PC-3 (cell line): ENCODE data around the gene PCDHA6. TPM values are rescaled to one million over a fixed set of nuclear protein-coding genes. Genes with fewer than 3 reads are reported as not detected.

Experiments used
- ATAC-seq: fragments of 200-7000 bp; cut with Tn5 transposase; 2 replicates; pipeline ENCODE4 v1.9.1; 2020; ENCODE audit warnings: mild to moderate bottlenecking, moderate library complexity
- BruUV-seq: library from RNA; stranded (reverse); fragments of 400-500 nt; replicated peaks from 2 replicates; lab custom pipeline; 2021; lab: Mats Ljungman, UMichigan
- CTCF ChIA-PET: fragments of 300-600 bp; sonication (Branson Sonifier 250); formaldehyde crosslinking; loops from one replicate; lab custom pipeline; 2022; ENCODE audit warnings: antibody characterized with exemption; lab: Charles Lee
- POLR2A ChIA-PET: fragments of 300-600 bp; sonication (Branson Sonifier 250); formaldehyde crosslinking; loops from one replicate; lab custom pipeline; 2022; ENCODE audit warnings: antibody characterized with exemption; ENCODE audit not compliant: unreplicated experiment; lab: Charles Lee
- DNase-seq: peaks from one replicate; pipeline ENCODE4 v3.0.0-alpha.2; 2015
- H2AFZ ChIP-seq: fragments of 300-600 bp; sonication (generic); 2 replicates; pipeline ENCODE4 v1.6.0; 2016; ENCODE audit warnings: antibody characterized with exemption, low read length
- H3F3A ChIP-seq: fragments of 300-600 bp; sonication (generic); one replicate; pipeline ENCODE4 v1.6.0; 2017; ENCODE audit warnings: antibody characterized with exemption, low read length, control low read depth, mild to moderate bottlenecking; ENCODE audit not compliant: unreplicated experiment
- H3K27ac ChIP-seq: fragments of 300-600 bp; sonication (generic); 2 replicates; pipeline ENCODE4 v1.5.1; 2016; ENCODE audit warnings: mild to moderate bottlenecking, low read length
- H3K27me3 ChIP-seq: fragments of 300-600 bp; sonication (generic); 2 replicates; pipeline ENCODE4 v1.6.1; 2016; ENCODE audit warnings: low read length, mixed read lengths
- H3K36me3 ChIP-seq: fragments of 300-600 bp; sonication (generic); 2 replicates; pipeline ENCODE4 v1.6.1; 2016; ENCODE audit warnings: low read depth, mixed run types, low read length, mixed read lengths
- H3K4me1 ChIP-seq: fragments of 300-600 bp; sonication (generic); 2 replicates; pipeline ENCODE4 v1.5.1; 2016; ENCODE audit warnings: low read length; ENCODE audit not compliant: insufficient read depth
- H3K4me2 ChIP-seq: fragments of 300-600 bp; sonication (generic); 2 replicates; pipeline ENCODE4 v1.6.0; 2016; ENCODE audit warnings: low read length
- H3K4me3 ChIP-seq: fragments of 300-600 bp; sonication (generic); 2 replicates; pipeline ENCODE4 v1.5.1; 2016; ENCODE audit warnings: mild to moderate bottlenecking, low read length, mixed read lengths
- H3K79me2 ChIP-seq: fragments of 300-600 bp; sonication (generic); 2 replicates; pipeline ENCODE4 v1.6.1; 2017; ENCODE audit warnings: low read length, mixed read lengths
- H3K9ac ChIP-seq: fragments of 300-600 bp; sonication (generic); 2 replicates; pipeline ENCODE4 v1.6.0; 2016; ENCODE audit warnings: mild to moderate bottlenecking, low read length
- H3K9me2 ChIP-seq: fragments of 300-600 bp; sonication (generic); replicated peaks from 2 replicates; pipeline ENCODE4 v1.6.1; 2016; ENCODE audit warnings: mixed run types, low read length, mixed read lengths
- H3K9me3 ChIP-seq: fragments of 300-600 bp; sonication (generic); 2 replicates; pipeline ENCODE4 v1.6.1; 2016; ENCODE audit warnings: low read length, mixed read lengths
- H4K20me1 ChIP-seq: fragments of 300-600 bp; sonication (generic); 2 replicates; pipeline ENCODE4 v1.6.1; 2016; ENCODE audit warnings: low read length, mixed read lengths
- CTCF ChIP-seq: fragments of 300-600 bp; sonication (generic); conservative IDR thresholded peaks from 2 replicates; pipeline ENCODE4 v1.5.1; 2017; ENCODE audit warnings: antibody characterized with exemption, low read depth, mild to moderate bottlenecking, low read length
- EZH2 ChIP-seq: fragments of 300-600 bp; sonication (generic); IDR thresholded peaks from one replicate; pipeline ENCODE4 v1.6.1; 2017; ENCODE audit warnings: antibody characterized with exemption, mild to moderate bottlenecking, low read length; ENCODE audit not compliant: unreplicated experiment
- EZH2phosphoT487 ChIP-seq: fragments of 300-600 bp; sonication (generic); IDR thresholded peaks from 2 replicates; pipeline ENCODE4 v1.6.1; 2018; ENCODE audit warnings: mild to moderate bottlenecking, antibody characterized with exemption, low read length, borderline replicate concordance
- intact Hi-C: fragments of 100-400 bp; cut with micrococcal nuclease; formaldehyde crosslinking; loops from 2 replicates; pipeline ENCODE4 v1.9.0; 2023
- total RNA-seq: library from RNA; depleted of rRNA; stranded (reverse); fragments of >200 nt; gene quantifications from 2 replicates; pipeline ENCODE4 v1.2.3, GENCODE V29; 2014

Gene PCDHA6
- total RNA-seq, 1 experiment from 2014 or later: 0.22 TPM

- BruUV-seq: no TSS peak
- intact Hi-C loops: no loop called here
- CTCF ChIA-PET: no interaction called here
Observed at GRCh38 chr5:140796718-140797095, 31.1 kb upstream of the PCDHA6 start.

GRCh38 chr5:140800816-140801493 lies 26.8 kb upstream of the PCDHA6 start, which contains the start of gene PCDHA3:
Gene PCDHA3, plus strand, starts transcription at chr5:140801057.
- no peak for ATAC-seq
- no peak within 1 kb of the TSS for H3K4me3 ChIP-seq

More at GRCh38 chr5:140796718-140797095, 31.1 kb upstream of the PCDHA6 start:
- POLR2A ChIA-PET: no interaction called here
- H3F3A ChIP-seq: no peaks in the 10 kb centered on the region
- H3K9me2 ChIP-seq: no peaks in the 10 kb centered on the region
- H3K9ac ChIP-seq: no peak overlapping the region
- TF ChIP-seq EZH2 (no peak), CTCF (no peak), EZH2phosphoT487 (no peak)
- H3K4me3 ChIP-seq: no peak overlapping the region
- H3K36me3 ChIP-seq: peaks cover 2% of the 10 kb centered on the region; the same call in 1 of the 2 replicates
- DNase-seq: no peak
- no peak overlapping the region for H3K27ac ChIP-seq
- no peak overlapping the region for H3K4me2 ChIP-seq
- peaks cover 9% of the 10 kb centered on the region; the same call in 1 of the 2 replicates for H3K9me3 ChIP-seq
- H3K27me3 ChIP-seq: no peaks in the 10 kb centered on the region
- no peaks in the 10 kb centered on the region for H3K79me2 ChIP-seq
- H3K4me1 ChIP-seq: no peaks in the 10 kb centered on the region
- H4K20me1 ChIP-seq: no peaks in the 10 kb centered on the region
- ATAC-seq: no peak
- H2AFZ ChIP-seq: no peak overlapping the region

More at GRCh38 chr5:140800816-140801493, 26.8 kb upstream of the PCDHA6 start, which contains the start of gene PCDHA3:
- ChIA-PET POLR2A (no interaction called here), CTCF (interaction anchor here (0.5 kb wide), 1 partner anchor 40 kb away, joined by 4 read pairs; the partner anchor contains the start of gene PCDHA8)
- Histone ChIP-seq H3K4me2 (no peak within 1 kb of the TSS), H3K27ac (no peak within 1 kb of the TSS), H3K27me3 (no peaks in the 10 kb centered on the region), H3K9ac (no peak within 1 kb of the TSS), H3F3A (no peaks in the 10 kb centered on the region), H2AFZ (no peak within 1 kb of the TSS), H3K79me2 (no peaks in the 10 kb centered on the region), H3K36me3 (no peaks in the 10 kb centered on the region), H3K4me1 (no peaks in the 10 kb centered on the region), H3K9me3 (no peaks in the 10 kb centered on the region), H3K9me2 (no peaks in the 10 kb centered on the region), H4K20me1 (no peaks in the 10 kb centered on the region)
- DNase-seq: no peak
- intact Hi-C loops: no loop called here
- TF ChIP-seq EZH2 (no peak), CTCF (no peak), EZH2phosphoT487 (no peak)
- no TSS peak for BruUV-seq
